Stimulated activated CD4-positive, alpha-beta T cell treated with anti-CD3 and anti-CD28 coated beads, Interleukin-4, amount 100 ng/mL, for 48 hours (primary cell): ENCODE results near the gene SRC.

Experiments used
- DNase-seq, 2 donors: peaks; one replicate each; pipeline ENCODE4 v3.0.0-alpha.2; 2020; ENCODE audit warnings: low read depth in 2 of 2

SRC gene

GRCh38 chr20:37395410-37395797 lies 49.5 kb downstream of the SRC start:
- DNase-seq: no peak

DNA sequence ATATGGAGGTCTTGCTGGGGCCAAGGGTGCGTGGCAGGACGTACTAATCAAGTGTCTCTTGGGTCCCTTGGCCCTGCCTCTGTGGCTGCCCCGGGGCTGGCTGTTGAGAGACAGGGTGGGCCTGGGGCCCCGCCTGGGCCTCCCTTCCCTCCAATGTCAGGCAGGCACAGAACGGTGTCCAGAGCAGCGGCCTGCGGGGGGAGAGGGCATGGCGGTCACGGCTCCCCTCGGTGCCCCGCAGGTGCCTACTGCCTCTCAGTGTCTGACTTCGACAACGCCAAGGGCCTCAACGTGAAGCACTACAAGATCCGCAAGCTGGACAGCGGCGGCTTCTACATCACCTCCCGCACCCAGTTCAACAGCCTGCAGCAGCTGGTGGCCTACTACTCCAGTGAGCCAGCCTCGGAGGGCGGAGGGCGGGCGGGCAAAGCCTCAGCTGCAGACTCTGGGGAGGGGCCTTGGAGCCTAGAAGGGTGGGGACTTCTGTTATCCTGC lies 50.0 kb downstream of the SRC start:
- no peak for DNase-seq

DNA sequence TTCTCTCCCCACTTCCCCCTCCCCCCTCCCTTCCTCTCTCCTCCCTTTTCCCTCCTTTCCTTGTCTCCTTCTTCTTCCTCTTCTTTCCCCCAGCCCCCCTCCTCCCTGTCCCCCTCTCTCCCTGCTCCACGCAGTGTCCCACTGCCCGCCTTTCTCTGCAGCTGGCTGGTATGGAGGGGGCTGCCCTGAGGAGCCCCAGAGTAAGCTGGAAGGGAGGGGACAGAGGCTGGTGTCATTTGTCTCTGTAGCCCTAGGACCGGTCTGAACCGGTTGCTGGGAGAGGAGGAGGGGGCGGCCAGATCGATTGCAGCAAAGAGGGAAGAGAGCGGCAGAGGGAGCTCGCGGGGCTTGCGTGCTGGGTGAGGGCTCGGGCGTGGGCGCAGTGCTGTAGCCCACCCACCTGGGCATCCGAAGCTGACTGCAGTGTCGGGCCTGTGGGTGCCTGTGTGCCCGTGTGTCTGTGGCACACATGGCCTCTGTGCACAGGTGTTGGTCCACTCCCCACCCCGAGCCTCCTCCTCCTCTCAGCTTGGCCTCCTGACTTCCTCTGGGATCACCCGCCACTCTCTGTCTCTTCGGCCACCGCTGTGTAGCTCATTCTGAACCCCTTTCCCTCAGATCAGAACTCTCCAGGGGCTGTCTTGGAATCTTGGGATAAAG lies 50.6 kb downstream of the SRC start:
- DNase-seq: no peak

DNA sequence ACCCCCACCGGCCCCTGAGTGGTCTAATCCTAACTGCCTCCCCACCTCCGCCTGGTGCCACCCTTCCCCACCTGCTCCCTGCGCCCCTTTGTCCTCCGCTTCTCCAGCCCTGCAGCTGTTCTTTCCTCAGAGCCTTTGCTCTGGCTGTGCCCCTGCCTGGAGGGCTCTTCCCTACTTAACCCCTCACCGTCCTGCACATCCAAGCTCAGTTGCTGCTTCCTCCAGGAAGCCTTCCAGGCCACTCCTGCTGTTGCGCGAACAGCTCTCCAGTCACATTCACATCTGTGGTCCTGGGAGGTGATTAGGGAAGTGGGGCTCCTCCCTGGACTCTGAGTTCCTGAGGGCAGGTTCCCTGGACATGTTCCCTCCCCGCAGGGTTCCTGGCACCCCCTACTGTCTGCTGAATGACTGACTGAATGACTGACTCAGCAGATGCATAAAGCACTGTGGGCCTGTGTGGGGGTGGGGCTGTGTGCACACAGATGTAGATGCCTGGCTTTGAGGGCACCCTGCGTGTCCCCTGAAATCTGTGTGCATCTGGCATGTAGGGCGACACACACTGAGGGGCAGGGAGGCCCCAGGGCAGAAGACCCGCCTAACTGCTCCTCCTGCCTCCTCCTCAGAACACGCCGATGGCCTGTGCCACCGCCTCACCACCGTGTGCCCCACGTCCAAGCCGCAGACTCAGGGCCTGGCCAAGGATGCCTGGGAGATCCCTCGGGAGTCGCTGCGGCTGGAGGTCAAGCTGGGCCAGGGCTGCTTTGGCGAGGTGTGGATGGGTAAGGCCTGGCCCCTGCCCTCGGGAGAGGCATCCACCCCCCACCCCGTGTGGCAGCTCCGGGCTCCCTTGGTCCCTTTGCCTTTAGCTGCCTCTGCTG lies 51.4 kb downstream of the SRC start:
- DNase-seq: no peak

GRCh38 chr20:37397954-37398749 lies 52.2 kb downstream of the SRC start:
- no peak for DNase-seq

DNA sequence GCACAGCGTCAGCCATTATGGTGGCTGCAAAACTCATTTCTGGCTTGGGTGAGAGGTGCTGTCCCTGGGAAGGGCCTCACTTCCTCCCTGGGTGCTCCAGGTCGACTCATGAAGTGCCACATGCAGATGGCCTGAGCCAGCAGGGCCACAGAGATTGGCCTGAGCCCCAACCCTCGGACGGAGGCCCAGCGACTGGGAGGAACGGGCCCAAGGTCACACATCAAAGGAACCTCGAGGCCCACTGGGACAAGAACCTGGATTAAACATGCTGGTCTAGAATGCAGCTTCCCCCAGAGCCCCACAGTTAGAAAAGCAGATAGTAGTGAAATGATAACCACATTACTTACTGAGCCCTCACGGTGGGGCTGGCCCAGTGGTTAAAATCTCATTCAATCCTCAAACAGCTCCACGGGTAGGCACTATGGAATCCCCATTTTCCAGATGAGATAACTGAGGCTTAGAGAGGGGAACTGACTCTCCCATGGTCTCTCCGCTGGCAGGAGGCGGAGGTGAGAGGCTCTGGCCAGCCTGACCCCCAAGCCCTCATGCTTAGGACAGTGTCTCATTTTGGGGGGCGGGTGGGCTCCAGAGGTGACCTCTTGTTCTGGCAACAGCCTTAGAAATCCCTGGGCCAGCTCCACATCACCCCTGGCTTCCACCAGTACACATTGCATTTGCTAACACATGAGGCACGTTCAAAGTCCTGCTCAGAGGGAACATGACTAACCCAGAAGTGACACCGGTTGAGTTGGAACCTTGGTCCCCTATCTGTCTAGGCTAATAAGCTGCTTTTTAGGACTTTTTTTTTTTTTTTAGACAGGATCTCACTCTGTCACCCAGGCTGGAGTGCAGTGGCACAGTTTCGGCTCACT lies 53.0 kb downstream of the SRC start:
- no peak for DNase-seq

GRCh38 chr20:37401282-37401929 lies 55.5 kb downstream of the SRC start:
- DNase-seq: no peak

DNA sequence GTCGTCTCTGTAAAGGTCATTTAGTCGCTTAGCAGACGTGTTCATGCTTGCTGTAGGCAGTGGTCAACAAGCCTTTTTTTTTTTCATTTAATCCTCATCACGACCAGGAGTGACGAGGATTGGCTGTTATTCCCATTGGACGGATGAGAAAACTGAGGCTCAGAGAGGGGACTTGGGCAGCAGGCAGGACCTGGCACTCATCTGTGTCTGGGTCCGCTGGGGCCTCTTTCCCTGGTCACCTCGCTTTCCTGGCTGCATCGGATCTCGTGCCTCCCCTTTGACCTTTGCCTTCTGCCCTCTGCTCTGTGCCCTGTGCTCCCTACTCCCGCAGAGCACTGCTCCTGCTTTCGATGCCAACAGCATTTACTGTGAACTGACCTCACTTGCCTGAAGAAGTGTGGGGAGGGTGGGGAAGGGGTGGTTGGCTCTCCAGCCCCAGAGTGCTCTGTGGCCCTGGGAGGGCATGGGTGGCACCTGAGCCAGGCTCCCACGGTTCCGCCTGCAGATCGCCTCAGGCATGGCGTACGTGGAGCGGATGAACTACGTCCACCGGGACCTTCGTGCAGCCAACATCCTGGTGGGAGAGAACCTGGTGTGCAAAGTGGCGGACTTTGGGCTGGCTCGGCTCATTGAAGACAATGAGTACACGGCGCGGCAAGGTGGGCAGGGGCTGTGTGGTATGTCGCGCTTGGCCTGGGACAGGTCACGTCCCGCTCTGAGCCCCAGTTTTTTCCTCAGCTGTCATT lies 56.2 kb downstream of the SRC start:
- no peak for DNase-seq

- no peak for DNase-seq
These were observed 57.4 kb downstream of the SRC start for GRCh38 chr20:37403107-37404033.

- DNase-seq: no peak
These were observed 58.5 kb downstream of the SRC start for GRCh38 chr20:37404461-37404890.

GRCh38 chr20:37405351-37405897 lies 59.5 kb downstream of the SRC start:
- no peak for DNase-seq

GRCh38 chr20:37406010-37406998 lies 60.4 kb downstream of the SRC start:
- peak; percentile 15 to 22 for DNase-seq

GRCh38 chr20:37407019-37407566 lies 61.2 kb downstream of the SRC start:
- DNase-seq: no peak

DNA sequence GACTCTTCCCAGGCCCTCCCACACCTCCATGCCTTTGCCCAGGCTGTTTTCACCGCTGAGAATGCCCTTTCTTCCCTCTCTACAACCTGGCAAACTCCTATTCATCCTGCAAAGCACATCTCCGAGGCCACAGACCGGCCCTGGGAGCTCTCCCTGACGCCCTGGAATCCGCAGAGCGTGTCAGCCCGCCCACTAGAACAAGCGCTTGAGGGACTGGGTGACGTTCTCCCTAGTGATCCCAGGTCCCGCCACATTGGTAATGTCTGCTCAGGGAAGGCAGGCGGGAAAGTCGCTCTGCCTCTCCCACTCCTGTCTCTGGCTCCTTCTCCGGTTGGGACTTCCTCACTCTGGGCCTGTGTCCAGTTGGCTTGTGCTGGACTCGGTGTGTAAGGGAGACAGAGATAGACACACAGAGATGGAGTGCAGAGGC lies 61.6 kb downstream of the SRC start:
- DNase-seq: no peak

GRCh38 chr20:37408302-37409193 lies 62.6 kb downstream of the SRC start:
- DNase-seq: no peak
